Stomach (tissue), 4 donors: ENCODE data around the gene PAPSS1.

ENCODE experiments used
- EP300 ChIP-seq: sonication (generic); formaldehyde crosslinking; IDR thresholded peaks from one replicate; pipeline ENCODE4 v1.6.1; 2017; ENCODE audit warnings: antibody characterized with exemption
- POLR2A ChIP-seq, 4 donors: fragments of 450-650 bp; IDR thresholded peaks; one replicate each; pipeline ENCODE4 v1.6.1; 2016; ENCODE audit warnings: antibody characterized with exemption in 4 of 4, control low read depth in 2 of 4, mild to moderate bottlenecking in 1 of 4, moderate library complexity in 1 of 4
- POLR2AphosphoS5 ChIP-seq, 3 donors: sonication (generic); formaldehyde crosslinking; IDR thresholded peaks; one replicate each; pipeline ENCODE4 v1.6.1; 2016; ENCODE audit warnings: antibody characterized with exemption in 3 of 3
- TF ChIP-seq, protein P1 (sequence below), 7 experiments: fragments of 450-650 bp in 4 of 7; fragments of 200-600 bp in 3 of 7; sonication (generic) in 3 of 7; IDR thresholded peaks; one replicate each; pipeline ENCODE4 v1.5.1; 2016 to 2019; ENCODE audit warnings: antibody characterized with exemption in 7 of 7, control low read depth in 2 of 7, mild to moderate bottlenecking in 1 of 7

GRCh38 chr4:107714256-107714655 lies 5.8 kb downstream of the PAPSS1 start:
- TF ChIP-seq, protein P1, sequence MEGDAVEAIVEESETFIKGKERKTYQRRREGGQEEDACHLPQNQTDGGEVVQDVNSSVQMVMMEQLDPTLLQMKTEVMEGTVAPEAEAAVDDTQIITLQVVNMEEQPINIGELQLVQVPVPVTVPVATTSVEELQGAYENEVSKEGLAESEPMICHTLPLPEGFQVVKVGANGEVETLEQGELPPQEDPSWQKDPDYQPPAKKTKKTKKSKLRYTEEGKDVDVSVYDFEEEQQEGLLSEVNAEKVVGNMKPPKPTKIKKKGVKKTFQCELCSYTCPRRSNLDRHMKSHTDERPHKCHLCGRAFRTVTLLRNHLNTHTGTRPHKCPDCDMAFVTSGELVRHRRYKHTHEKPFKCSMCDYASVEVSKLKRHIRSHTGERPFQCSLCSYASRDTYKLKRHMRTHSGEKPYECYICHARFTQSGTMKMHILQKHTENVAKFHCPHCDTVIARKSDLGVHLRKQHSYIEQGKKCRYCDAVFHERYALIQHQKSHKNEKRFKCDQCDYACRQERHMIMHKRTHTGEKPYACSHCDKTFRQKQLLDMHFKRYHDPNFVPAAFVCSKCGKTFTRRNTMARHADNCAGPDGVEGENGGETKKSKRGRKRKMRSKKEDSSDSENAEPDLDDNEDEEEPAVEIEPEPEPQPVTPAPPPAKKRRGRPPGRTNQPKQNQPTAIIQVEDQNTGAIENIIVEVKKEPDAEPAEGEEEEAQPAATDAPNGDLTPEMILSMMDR (IDR thresholded peaks at IDR 0.05) = no peak
- TF ChIP-seq POLR2A (IDR thresholded peaks at IDR 0.05) = no peak
- no peak for TF ChIP-seq EP300
- TF ChIP-seq POLR2AphosphoS5 (IDR thresholded peaks at IDR 0.05) = no peak
